H9 (cell line): Measurements from ENCODE around the gene ECEL1. TPM values are rescaled to one million over a fixed set of nuclear protein-coding genes. Genes with fewer than 3 reads are reported as not detected.
A peak's percentile ranks its signal among the peaks of the same experiment; 100 is the strongest.

Experiments used
- DNase-seq: peaks from one replicate; pipeline ENCODE4 v3.0.0-alpha.2; 2017
- H2AFZ ChIP-seq: one replicate; pipeline ENCODE4 v1.6.1; 2013; ENCODE audit warnings: mild to moderate bottlenecking, low read length, control low read depth, moderate library complexity
- H2AK5ac ChIP-seq: 2 replicates; pipeline ENCODE4 v1.6.1; 2013; ENCODE audit warnings: low read length, control low read depth, mixed read lengths; ENCODE audit not compliant: insufficient read length
- H2BK120ac ChIP-seq: one replicate; pipeline ENCODE4 v1.6.1; 2013; ENCODE audit warnings: low read depth, mild to moderate bottlenecking, low read length, control low read depth, inconsistent platforms; ENCODE audit not compliant: poor library complexity, severe bottlenecking
- H2BK12ac ChIP-seq: 2 replicates; pipeline ENCODE4 v1.6.1; 2013; ENCODE audit warnings: low read length, control low read depth, mixed read lengths, low read depth; ENCODE audit not compliant: insufficient read length
- H2BK15ac ChIP-seq: 2 replicates; pipeline ENCODE4 v1.6.1; 2013; ENCODE audit warnings: low read depth, low read length, control low read depth
- H2BK20ac ChIP-seq: one replicate; pipeline ENCODE4 v1.6.1; 2013; ENCODE audit warnings: low read depth, mild to moderate bottlenecking, low read length, control low read depth, inconsistent platforms; ENCODE audit not compliant: poor library complexity, severe bottlenecking
- H2BK5ac ChIP-seq: 2 replicates; pipeline ENCODE4 v1.6.1; 2013; ENCODE audit warnings: low read length, control low read depth, mixed read lengths; ENCODE audit not compliant: insufficient read length
- H3K14ac ChIP-seq: 2 replicates; pipeline ENCODE4 v1.6.1; 2013; ENCODE audit warnings: low read length, control low read depth; ENCODE audit not compliant: insufficient read depth
- H3K18ac ChIP-seq: 2 replicates; pipeline ENCODE4 v1.6.1; 2013; ENCODE audit warnings: low read depth, mild to moderate bottlenecking, mixed read lengths, low read length, control low read depth; ENCODE audit not compliant: insufficient read length
- H3K23ac ChIP-seq: 2 replicates; pipeline ENCODE4 v1.6.1; 2013; ENCODE audit warnings: low read length, control low read depth, mixed read lengths, low read depth; ENCODE audit not compliant: insufficient read length
- H3K23me2 ChIP-seq: 2 replicates; pipeline ENCODE4 v1.6.1; 2013; ENCODE audit warnings: low read depth, mild to moderate bottlenecking, mixed read lengths, low read length, control low read depth; ENCODE audit not compliant: insufficient read length, poor library complexity, severe bottlenecking
- H3K27ac ChIP-seq: 2 replicates; pipeline ENCODE4 v1.5.1; 2013; ENCODE audit warnings: low read length, control low read depth, mixed read lengths, low read depth; ENCODE audit not compliant: insufficient read length
- H3K27me3 ChIP-seq: 2 replicates; pipeline ENCODE4 v1.6.1; 2013; ENCODE audit warnings: low read length, control low read depth, inconsistent platforms; ENCODE audit not compliant: insufficient read depth
- H3K4ac ChIP-seq: 2 replicates; pipeline ENCODE4 v1.6.1; 2013; ENCODE audit warnings: low read depth, mild to moderate bottlenecking, control low read depth, inconsistent platforms, low read length, moderate library complexity
- H3K4me1 ChIP-seq: 2 replicates; pipeline ENCODE4 v1.6.1; 2013; ENCODE audit warnings: low read length, control low read depth, inconsistent platforms; ENCODE audit not compliant: insufficient read depth
- H3K4me2 ChIP-seq: 2 replicates; pipeline ENCODE4 v1.6.1; 2013; ENCODE audit warnings: low read length, control low read depth, mixed read lengths; ENCODE audit not compliant: insufficient read length, insufficient read depth
- H3K56ac ChIP-seq: 2 replicates; pipeline ENCODE4 v1.6.1; 2013; ENCODE audit warnings: low read depth, mild to moderate bottlenecking, mixed read lengths, low read length, control low read depth; ENCODE audit not compliant: insufficient read length
- H3K79me1 ChIP-seq: 2 replicates; pipeline ENCODE4 v1.6.1; 2013; ENCODE audit warnings: low read depth, mild to moderate bottlenecking, moderate library complexity, low read length, control low read depth, inconsistent platforms; ENCODE audit not compliant: insufficient read depth, poor library complexity, severe bottlenecking
- H3K79me2 ChIP-seq: 2 replicates; pipeline ENCODE4 v1.6.1; 2013; ENCODE audit warnings: low read length, control low read depth, inconsistent platforms; ENCODE audit not compliant: insufficient read depth
- H3K9ac ChIP-seq: 2 replicates; pipeline ENCODE4 v1.6.1; 2013; ENCODE audit warnings: low read length, control low read depth, mixed read lengths; ENCODE audit not compliant: insufficient read length; ENCODE audit errors: extremely low read depth
- H3K9me3 ChIP-seq: one replicate; pipeline ENCODE4 v1.6.1; 2013; ENCODE audit warnings: low read depth, low read length, inconsistent platforms; ENCODE audit not compliant: control insufficient read depth
- H3T11ph ChIP-seq: one replicate; pipeline ENCODE4 v1.6.1; 2013; ENCODE audit warnings: mild to moderate bottlenecking, low read length, control low read depth, inconsistent platforms
- H4K20me1 ChIP-seq: one replicate; pipeline ENCODE4 v1.6.1; 2013; ENCODE audit not compliant: control insufficient read depth, insufficient read length, insufficient read depth
- H4K5ac ChIP-seq: 2 replicates; pipeline ENCODE4 v1.6.1; 2013; ENCODE audit warnings: low read depth, mild to moderate bottlenecking, mixed read lengths, low read length, control low read depth; ENCODE audit not compliant: insufficient read length
- H4K8ac ChIP-seq: replicated peaks from 2 replicates; pipeline ENCODE4 v1.6.1; 2013; ENCODE audit warnings: low read length, control low read depth, mixed read lengths, low read depth; ENCODE audit not compliant: insufficient read length
- H4K91ac ChIP-seq: 2 replicates; pipeline ENCODE4 v1.6.1; 2013; ENCODE audit warnings: low read depth, mild to moderate bottlenecking, moderate library complexity, mixed read lengths, low read length, control low read depth; ENCODE audit not compliant: insufficient read length
- H3K27ac Mint-ChIP-seq, 3 experiments: 2 replicates in 2 of 3; 3 replicates in 1 of 3; pipeline ENCODE4 v1.8.0; 2020 to 2021; ENCODE audit warnings: mixed read lengths in 3 of 3, mild to moderate bottlenecking in 1 of 3, moderate library complexity in 1 of 3
- H3K27me3 Mint-ChIP-seq: 2 replicates; pipeline ENCODE4 v1.8.0; 2021; ENCODE audit warnings: low read depth, mild to moderate bottlenecking, moderate library complexity, mixed read lengths
- H3K36me3 Mint-ChIP-seq, 3 experiments: 2 replicates in 2 of 3; 3 replicates in 1 of 3; pipeline ENCODE4 v1.8.0; 2020 to 2021; ENCODE audit warnings: low read depth in 3 of 3, mixed read lengths in 3 of 3; ENCODE audit not compliant: insufficient read depth in 1 of 3
- H3K4me1 Mint-ChIP-seq, 2 experiments: 2 replicates each; pipeline ENCODE4 v1.8.0; 2020; ENCODE audit warnings: mixed read lengths in 2 of 2
- H3K4me3 Mint-ChIP-seq, 2 experiments: 2 replicates in 1 of 2; 3 replicates in 1 of 2; pipeline ENCODE4 v1.8.0; 2020 to 2021; ENCODE audit warnings: mild to moderate bottlenecking in 2 of 2, mixed read lengths in 2 of 2, moderate library complexity in 1 of 2
- H3K9me3 Mint-ChIP-seq, 2 experiments: 2 replicates in 1 of 2; 3 replicates in 1 of 2; pipeline ENCODE4 v1.8.0; 2020; ENCODE audit warnings: mild to moderate bottlenecking in 2 of 2, mixed read lengths in 2 of 2, moderate library complexity in 1 of 2
- WGBS: extraction: QIAGEN DNeasy Blood & Tissue Kit; methylation state at CpG from one replicate; pipeline ENCODE4 v1.1.7; 2013; ENCODE audit warnings: missing lambda C conversion rate, low lambda C conversion rate, mixed read lengths; ENCODE audit not compliant: insufficient read length; ENCODE audit errors: extremely low coverage; 5-methylcytosine and 5-hydroxymethylcytosine counted together
- total RNA-seq: library from RNA; stranded (reverse); gene quantifications from 2 replicates; pipeline ENCODE4 v1.2.1, GENCODE V29; 2021
- TF ChIP-seq, protein P1 (sequence below): fragments of 200-600 bp; sonication (generic); conservative IDR thresholded peaks from 3 replicates; pipeline ENCODE4 v1.8.0; 2021; ENCODE audit warnings: antibody characterized with exemption, mild to moderate bottlenecking

ECEL1 gene
- total RNA-seq, 1 experiment from 2014 or later = 8.4 TPM

- Histone ChIP-seq H2BK20ac (no peak overlapping the region), H3T11ph (no peak overlapping the region), H3K23ac (no peak overlapping the region), H2BK5ac (no peak overlapping the region), H3K18ac (no peak overlapping the region), H3K79me1 (no peaks in the 10 kb centered on the region), H3K79me2 (no peaks in the 10 kb centered on the region), H3K27me3 (no peaks in the 10 kb centered on the region), H3K27ac (no peak overlapping the region), H4K20me1 (no peaks in the 10 kb centered on the region), H4K5ac (no peak overlapping the region), H3K9ac (no peak overlapping the region), H4K91ac (no peak overlapping the region), H3K4me2 (no peak overlapping the region), H3K56ac (no peak overlapping the region), H2BK120ac (no peak overlapping the region), H3K9me3 (no peaks in the 10 kb centered on the region), H3K14ac (no peak overlapping the region), H3K23me2 (no peaks in the 10 kb centered on the region), H2BK15ac (no peak overlapping the region), H2AK5ac (no peak overlapping the region), H4K8ac (no peak overlapping the region), H3K4ac (no peak overlapping the region), H2AFZ (no peak overlapping the region), H3K4me1 (no peaks in the 10 kb centered on the region), H2BK12ac (no peak overlapping the region)
- H3K36me3 Mint-ChIP-seq = no peaks in the 10 kb centered on the region
- peaks cover 46% of the 10 kb centered on the region for H3K27me3 Mint-ChIP-seq
- DNase-seq = peak; percentile 31
- TF ChIP-seq, protein P1, sequence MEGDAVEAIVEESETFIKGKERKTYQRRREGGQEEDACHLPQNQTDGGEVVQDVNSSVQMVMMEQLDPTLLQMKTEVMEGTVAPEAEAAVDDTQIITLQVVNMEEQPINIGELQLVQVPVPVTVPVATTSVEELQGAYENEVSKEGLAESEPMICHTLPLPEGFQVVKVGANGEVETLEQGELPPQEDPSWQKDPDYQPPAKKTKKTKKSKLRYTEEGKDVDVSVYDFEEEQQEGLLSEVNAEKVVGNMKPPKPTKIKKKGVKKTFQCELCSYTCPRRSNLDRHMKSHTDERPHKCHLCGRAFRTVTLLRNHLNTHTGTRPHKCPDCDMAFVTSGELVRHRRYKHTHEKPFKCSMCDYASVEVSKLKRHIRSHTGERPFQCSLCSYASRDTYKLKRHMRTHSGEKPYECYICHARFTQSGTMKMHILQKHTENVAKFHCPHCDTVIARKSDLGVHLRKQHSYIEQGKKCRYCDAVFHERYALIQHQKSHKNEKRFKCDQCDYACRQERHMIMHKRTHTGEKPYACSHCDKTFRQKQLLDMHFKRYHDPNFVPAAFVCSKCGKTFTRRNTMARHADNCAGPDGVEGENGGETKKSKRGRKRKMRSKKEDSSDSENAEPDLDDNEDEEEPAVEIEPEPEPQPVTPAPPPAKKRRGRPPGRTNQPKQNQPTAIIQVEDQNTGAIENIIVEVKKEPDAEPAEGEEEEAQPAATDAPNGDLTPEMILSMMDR = peak; percentile 21; the same call in 2 of the 3 replicates
- H3K4me1 Mint-ChIP-seq = no peaks in the 10 kb centered on the region
- H3K27ac Mint-ChIP-seq = no peak overlapping the region
- WGBS = no CpG with 5 or more reads among the region's 3 CpGs
- no peaks in the 10 kb centered on the region for H3K9me3 Mint-ChIP-seq
- H3K4me3 Mint-ChIP-seq = no peak overlapping the region; a peak in 1 of 5 replicates
Measured at GRCh38 chr2:232464544-232464885, 23.1 kb downstream of the ECEL1 start.
